Bone marrow (tissue), 2 donors: ENCODE measurements around the gene ZCCHC3.

Experiments
- DNase-seq, 2 donors: peaks; one replicate each; lab custom pipeline; 2025; lab: John Stamatoyannopoulos, UW

Gene ZCCHC3

DNA sequence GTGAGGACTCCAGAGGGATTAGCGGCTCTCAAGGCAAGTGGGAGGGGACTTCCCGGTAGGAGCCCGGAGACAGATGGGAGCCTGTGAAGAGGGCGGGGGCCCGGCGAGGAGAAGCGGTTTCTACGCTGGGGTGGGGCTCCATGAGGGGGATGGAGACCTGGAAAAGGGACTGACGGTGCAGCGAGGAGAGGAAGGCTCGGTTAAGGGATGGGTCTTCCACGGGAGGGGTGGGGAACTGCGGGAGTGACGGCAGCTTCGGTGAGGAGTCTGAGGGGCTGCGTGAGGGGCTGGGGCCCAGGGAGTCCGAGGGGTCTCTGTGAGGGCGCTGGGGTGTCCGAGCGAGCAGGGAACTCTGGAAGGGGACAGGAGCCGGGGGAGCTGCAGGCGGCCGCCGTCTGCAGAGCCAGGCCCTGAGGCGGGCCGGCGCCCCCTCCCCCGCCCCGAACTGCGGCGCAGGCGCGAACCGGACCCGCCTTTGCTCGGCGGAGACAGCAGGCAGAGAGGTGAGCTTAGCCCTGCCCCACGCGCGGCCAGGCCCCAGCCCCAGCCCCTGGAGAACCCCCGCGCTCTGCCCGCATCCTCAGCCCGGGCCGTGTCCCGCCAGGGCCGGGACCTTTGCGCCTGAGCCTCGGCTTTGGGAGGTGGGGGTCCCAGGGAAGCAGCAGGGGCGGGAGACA, 49.4 kb downstream of the ZCCHC3 start, which contains the start of gene NRSN2:
TSS of gene NRSN2 (plus strand) at position 472 of the 677 bp plus-strand sequence. CDS start 2,533 bp downstream, outside the sequence.
- DNase-seq = no peak

DNA sequence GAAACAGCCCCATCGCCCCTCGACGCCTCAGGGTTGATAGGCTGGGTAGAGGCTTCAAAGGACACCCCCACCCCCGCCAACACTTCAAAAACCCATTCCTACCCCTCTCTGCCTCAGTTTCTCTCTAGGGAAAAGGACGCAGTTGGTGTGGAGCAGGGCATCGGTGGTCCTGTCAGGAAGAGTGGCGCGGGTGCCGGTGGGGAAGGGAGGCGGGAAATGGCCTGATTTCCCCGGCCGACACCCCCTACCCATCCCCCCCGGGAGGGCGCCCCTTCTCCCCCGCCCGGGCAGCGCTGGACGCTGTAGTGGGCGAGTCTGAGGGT, 49.9 kb downstream of the ZCCHC3 start:
- no peak for DNase-seq

- peak; percentile 49 for DNase-seq
Observed at GRCh38 chr20:347640-348484, 50.5 kb downstream of the ZCCHC3 start.

- DNase-seq = no peak
Observed at GRCh38 chr20:348972-349841, 51.8 kb downstream of the ZCCHC3 start.
